Fibroblast of skin of left quadriceps (primary cell): ENCODE data around the gene RNF141.

Source experiments
- DNase-seq, 2 experiments: peaks; one replicate each; pipeline ENCODE4 v3.0.0-alpha.2; 2013; ENCODE audit warnings: low read depth in 2 of 2

The RNF141 gene

DNA sequence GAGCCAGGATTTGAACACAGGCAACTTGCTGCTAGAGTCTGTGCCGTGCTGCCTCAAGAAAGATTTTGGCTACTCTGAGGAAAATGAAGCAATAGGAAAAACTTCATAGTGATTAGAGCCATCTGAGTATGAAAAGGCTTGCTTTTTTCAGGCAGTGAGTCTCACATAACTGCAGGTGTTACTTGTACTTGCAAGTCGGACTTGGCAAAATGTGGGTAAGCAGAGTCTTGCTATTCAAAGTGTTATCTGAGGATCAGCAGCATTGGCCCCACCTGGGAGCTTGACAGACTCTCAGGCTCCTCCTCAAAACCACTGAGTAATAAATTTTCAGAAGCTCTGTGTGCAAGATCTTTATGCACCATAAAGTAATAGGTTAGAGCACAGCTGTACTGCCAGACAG is 18.1 kb downstream of the RNF141 start:
- DNase-seq = no peak

DNA sequence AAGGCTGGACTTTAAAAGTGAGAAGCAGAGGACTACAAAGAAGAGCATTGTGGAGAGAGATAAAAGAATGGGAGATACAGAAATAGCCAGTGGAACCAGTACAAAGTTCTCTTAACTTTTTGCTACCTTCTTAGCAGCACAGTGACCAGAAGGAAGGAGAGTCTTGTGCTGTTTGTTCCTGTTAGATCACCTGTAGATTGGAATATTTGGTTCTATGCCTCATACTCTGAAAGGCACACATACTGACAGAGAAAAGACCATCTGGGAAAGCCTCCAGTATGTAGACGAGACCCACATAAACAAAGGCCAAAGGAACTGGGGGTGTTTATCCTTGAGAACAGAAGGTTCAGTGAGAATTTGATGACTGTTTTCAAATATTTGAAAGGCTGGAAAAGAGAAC is 18.7 kb downstream of the RNF141 start:
- no peak for DNase-seq

DNA sequence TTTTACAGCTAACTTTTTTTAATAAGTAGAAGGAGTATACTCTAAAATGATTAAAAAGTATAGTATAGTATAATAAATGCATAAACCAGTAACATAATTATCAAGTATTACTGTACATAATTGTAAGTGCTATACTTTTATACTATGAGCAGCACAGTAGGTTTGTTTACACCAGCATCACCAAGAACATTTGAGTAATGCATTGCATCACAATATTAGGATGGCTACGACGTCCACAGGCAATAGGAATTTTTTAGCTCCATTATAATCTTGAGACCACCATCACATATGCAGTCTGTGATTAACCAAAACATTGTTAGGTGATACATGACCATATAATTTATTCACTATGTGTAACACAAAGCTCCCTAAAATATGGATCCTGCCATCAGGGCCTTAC is 20.4 kb downstream of the RNF141 start:
- DNase-seq = no peak

DNA sequence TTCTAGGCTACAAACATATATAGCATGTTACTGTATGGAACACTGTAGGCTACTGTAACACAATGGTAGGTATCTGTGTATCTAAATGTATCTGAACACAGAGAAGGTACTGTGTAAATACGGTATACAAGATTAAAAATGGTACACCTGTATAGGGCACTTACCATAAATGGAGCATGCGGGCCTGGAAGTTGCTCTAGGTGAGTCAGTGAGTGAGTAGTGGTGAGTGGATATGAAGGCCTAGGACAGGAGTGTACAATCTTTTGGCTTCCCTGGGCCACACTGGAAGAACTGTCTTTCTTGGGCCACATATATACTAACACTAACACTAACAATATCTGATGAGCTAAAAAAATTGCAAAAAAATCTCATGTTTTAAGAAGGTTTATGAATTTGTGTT is 21.4 kb downstream of the RNF141 start:
- no peak for DNase-seq

DNA sequence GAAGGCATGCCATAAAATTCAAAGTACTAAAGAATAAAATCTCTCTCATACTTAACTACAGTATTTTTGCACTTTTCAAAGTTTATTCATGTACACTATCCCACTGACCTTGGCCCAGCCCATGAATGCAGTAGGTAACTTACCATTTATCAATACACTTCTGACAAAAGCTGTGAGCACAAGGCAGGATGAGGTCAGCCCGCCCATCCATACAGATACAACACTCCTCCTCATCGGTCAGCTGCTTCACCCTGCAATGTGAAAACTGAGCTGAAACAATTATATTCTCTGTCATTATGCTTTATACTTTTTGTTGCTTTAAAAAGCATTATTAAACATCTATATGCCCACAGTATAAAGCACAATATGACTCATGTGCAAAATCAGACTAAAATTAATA is 22.1 kb downstream of the RNF141 start:
- DNase-seq = no peak

DNA sequence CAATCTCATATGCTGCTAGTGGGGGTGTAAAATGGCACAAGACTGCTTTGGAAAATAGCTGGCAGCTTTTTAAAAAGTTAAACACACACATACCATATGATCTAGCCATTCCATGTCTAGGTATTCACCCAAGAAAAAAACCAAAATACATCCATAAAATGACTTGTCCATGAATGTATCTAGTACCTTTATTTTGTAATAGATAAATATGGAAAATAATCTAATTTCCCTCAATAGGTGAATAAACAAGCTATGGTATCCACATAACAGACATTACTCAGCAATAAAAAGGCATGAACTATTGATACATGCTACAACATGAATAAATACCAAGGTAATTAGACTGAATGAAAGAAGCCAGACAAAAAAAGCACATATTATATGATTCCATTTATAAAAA is 22.9 kb downstream of the RNF141 start:
- DNase-seq = no peak

DNA sequence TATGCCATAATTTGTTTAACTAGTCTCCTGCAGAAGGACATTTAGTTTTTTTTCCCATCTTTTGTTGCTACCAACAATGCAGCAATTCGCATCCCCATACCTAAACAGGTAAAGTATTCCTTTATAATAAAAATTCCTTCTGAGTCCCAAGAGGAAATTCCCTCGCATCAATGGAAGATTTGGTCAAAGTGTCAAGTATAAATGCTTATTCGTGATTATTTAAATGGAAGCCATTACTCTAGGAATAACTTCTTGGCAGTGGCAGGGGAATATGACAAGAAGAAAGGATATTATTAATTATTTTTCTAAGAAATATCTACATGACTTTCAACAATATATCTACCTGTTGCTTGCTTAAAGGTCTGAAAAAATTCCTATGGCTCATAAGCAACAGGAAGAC is 25.6 kb downstream of the RNF141 start:
- DNase-seq = no peak

DNA sequence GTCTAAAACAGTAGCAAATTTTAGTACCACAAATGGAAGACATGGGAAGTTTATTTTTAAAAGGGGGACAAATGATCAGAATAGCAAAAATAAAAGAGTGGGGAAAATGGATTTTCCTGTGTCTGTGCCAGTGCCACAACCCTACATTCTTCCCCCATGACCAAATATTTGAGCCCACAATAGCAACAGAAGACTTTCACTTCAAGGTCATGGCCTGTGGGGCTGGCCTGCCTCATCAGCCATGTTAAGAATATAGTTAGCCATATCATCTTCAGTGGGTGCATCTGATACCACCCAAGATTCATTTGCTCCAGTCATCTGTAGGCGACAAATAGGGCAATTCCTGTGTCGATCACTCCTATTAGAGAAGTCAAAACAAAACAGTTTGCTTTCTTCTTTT is 26.3 kb downstream of the RNF141 start:
- no peak for DNase-seq

DNA sequence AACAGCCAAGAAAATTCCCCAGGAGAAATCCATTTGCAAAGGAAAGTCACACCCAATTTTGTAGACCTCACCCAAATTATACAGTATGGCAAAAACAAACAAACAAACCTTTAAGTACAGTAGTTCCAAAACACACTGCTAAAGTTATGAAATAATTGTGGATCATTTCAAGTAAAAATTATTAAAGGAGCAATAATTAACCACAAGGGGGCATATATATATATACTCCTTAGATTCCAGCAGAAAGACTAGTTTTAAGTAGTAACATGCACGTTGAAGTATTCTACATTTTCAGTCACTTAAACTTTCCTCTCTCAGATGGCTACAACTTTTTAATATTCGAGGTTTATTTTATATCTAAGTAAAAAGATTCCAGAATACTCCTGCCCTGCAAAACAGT is 26.8 kb downstream of the RNF141 start:
- DNase-seq = peak in 1 of 2 experiments; percentile 3

DNA sequence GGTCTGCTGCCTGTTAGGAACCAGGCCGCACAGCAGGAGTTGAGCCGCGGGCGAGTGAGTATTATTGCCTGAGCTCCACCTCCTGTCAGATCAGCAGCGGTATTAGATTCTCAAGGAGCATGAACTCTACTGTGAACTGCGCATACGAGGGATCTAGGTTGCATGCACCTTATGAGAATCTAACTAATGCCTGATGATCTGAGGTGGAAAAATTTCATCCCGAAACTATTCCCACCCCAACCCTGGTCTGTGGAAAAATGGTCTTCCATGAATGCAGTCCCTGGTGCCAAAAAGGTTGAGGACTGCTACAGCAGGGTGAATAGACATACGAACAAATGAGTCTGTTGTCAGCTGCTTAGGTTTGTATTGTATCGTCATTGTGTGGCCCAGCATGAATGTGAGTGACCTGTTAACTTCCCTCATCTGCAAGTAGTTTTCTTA is 29.8 kb downstream of the RNF141 start:
- DNase-seq = no peak

DNA sequence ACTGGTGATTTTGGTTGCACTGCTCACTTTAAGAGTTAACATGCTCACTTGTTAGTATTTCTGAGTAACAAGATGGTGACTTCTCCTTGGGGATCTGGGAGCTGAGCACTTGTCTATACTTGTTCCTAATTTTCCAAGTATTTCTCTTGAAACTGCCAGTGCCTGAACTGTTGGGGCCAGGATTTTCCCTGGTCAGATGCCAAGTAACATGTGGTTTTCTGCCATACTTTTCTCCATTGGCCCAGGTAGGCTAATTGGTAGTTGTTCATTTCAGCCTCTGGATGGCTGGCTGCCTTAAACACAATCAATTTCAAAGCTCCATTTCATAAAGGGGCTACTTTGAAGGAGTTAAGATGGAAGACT is 35.0 kb downstream of the RNF141 start:
- DNase-seq = no peak

DNA sequence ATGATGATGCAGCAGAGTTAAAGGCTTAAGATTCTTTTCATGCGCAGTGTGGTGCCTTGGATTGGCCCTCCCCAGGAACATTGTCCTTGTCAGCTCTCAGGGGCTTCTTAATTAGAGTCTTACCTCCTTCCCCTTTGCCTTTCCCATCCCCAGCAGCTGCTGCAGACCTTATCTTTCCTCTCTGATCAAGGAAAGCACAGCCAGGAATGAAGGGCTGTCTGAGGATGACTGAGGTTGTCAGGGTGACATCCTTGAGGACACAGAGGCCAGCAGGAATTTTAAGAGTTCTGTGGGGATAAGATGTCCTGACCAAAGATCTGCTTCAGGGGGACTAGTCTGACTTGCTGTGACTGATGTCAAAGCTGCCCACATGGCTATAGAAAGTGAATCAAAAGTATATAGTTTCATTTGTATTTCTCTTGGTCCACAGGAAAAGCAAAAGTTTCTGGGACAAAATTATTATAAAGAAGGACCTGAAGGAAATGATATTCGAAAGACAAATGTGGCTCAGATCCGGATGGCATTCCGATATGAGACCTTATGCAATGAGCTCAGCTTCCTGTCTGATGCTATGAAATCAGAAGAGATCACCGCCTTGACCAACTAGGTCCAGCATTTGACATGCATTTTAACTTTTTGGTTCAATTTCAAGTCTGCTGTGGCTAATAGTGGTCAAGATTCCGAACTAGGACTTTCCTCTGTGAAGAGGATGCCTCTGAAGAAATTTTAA is 35.5 kb downstream of the RNF141 start:
- no peak for DNase-seq

DNA sequence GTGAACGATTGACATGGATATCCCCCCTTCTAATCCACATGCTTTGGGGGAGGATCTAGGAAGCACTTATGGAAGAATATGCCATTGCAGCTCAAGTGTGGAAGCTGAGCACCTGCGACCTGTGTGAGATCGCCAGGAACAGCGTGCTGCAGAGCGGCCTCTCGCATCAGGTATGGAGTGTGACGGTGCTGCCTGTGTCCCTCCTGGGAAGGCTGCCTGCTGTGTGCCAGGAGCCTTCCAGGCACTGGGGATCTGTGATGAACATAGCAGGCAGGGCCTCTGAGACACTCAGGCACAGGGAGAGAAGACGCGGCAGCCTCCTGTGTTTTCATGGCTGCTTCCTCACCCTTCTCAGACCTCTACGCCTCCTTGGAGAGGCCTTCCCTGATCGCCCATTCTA is 36.5 kb downstream of the RNF141 start:
- no peak for DNase-seq

DNA sequence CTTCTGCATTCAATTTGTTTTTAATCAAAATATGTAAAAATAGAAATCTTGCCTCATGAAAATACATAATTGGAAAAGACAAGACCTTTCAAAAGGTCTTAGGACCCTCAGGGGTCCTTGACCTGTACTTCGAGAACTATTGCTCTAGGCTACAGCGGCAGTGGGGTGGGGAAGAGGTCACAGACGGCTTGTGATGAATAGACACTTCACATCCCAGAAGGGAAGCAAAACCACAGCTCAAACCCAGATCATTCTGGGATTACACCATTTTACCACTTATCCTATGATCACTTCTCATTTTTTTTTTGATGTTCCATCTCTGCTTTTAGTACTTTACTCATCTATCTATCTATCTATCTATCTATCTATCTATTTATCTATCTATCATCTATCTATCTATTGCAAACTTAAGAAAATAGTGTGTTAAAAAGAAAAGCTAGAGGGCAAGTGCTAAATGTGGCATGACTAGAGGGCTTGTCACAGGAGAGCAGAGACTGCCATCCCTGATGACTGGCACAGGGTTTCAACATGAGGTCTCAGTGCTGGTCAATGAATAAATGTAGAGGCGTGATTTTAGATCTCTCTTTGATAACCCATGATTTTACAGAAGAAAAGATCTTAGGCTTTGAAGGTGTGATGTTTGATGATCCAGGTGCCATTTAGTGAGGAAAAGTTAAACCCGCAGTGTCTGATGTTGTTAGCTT is 37.1 kb downstream of the RNF141 start:
- DNase-seq = no peak

DNA sequence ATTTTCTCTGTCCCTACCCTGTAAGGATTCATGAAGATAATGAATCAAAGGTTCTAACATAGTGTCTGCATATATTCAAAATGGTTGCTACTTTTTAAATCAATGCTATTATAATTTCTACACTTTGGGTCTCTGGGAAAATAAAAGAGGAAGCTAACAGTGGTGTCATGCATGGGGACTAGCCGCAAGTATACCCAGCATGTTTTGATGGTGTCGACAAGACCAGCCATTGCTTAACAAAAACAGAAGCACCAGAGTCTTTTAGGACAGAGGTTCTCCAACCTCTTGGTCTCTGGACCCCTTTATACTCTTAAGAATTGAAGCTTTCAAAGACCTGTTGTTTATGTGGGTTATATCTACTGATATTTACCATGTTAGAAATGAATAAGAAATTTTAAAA is 37.8 kb downstream of the RNF141 start:
- DNase-seq = no peak

DNA sequence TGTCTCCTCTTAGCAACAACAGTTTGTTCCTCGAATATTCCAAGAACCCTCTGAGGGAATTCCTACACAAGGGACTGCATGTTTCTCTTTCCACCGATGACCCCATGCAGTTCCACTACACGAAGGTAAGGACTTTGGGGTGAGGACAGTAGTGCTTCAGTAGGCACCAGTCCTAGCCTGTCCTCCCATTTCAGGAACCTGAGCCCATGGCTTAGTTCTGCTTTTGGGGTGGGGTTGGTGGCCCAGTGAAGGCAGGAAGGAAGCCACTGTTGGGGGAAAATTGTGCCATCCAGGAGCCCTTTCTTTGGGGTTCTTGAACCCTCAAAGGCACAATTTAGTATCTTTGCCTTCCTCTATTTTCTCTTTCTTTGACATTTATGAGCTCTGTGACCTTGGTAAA is 38.2 kb downstream of the RNF141 start:
- DNase-seq = no peak

DNA sequence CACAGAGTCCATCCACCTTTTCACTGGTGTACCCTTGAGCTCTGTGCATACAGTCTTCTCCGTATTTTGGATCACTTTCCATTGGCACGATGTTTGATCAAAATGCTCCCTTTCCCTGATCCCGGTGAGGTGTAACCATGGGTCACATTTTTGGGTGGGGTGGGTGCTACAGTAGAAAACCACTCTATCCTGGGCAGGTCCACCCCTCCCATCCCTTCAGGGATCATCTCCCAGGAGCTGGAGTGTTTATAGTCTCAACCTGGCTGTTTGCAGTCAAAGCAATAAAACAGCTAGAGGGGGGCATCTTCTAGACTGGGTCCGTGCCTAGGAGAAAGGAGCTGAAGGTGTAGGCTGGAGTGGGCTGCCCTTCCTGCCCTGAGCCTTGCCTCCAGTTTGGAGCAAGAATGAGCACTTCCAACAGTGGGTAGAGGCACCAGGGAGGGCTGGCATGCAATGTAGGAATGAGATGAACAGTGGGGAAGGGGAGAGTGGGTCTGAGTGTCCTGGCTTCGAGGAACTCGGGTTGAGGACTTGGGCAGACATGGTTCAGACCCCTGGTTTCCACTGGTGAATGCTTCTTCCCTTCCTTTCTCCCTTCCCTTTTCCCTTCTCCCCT is 38.8 kb downstream of the RNF141 start:
- no peak for DNase-seq

DNA sequence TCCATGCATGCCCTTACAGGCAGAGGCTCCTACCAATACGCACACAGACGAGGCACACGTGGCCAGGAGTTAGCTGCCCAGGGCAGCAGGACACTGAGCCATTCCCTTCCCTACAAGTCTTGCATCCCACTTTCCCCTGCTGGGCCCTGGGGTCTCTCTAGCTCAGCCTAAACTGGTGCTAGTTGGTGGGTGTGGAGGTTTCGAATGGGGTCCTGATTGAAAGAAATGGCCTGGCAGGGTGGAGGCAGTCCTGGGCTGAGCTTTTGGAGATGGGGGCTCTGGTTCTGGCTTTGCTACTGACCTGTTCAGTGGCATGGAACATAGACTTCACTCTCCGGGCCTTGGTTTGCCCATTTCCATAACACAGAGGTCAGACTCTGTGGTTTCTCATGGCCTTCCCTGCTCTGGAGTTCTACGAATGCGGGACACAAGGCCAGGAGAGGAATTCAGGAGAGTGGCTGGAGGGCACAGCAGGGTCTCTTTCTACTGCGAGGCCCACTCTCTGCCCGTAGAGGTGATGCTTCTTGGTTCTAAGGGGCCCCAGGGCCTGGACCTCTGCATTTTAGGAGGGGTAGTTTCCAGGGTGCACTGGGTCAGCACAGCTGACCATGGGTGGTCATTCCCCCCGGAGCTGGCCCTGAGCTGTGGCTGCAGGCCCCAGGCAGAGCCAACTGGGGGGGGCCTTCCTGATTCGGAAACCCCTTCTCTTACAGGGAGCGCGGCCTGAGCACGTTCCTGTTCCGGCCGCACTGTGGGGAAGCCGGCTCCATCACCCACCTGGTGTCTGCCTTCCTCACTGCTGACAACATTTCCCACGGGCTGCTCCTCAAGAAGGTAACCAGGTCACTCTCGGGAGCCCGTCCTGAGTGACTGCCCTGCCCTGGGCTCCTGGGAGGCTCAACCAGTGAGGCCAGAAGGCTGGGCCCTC is 40.0 kb downstream of the RNF141 start:
- DNase-seq = no peak

DNA sequence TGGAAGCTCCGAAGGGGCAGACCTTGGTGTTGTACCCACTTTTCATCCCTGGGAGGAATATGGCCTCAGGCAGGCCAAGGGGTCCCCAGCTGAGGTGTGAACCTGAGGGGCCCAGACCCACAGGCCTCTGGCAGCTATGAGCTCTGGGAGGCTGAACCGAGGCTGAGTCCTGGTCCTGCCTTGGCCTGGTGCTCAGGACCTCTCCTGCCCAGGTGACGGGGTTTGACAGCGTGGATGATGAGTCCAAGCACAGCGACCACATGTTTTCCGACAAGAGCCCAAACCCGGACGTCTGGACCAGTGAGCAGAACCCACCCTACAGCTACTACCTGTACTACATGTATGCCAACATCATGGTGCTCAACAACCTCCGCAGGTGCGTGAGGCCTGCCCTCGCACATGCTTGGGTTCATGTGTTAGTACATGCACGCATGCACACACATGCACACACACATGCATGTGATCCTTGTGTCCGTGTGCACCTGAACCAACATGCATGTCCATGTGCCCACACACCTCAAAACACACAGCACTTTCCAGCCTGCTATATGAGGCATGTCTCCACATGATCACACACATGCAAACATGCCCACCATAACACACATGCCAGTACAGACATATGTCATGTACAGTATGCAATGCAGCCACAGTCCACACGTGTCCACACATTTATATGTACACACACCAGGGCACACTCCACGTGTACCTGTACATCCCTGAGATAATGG is 40.9 kb downstream of the RNF141 start:
- DNase-seq = no peak

DNA sequence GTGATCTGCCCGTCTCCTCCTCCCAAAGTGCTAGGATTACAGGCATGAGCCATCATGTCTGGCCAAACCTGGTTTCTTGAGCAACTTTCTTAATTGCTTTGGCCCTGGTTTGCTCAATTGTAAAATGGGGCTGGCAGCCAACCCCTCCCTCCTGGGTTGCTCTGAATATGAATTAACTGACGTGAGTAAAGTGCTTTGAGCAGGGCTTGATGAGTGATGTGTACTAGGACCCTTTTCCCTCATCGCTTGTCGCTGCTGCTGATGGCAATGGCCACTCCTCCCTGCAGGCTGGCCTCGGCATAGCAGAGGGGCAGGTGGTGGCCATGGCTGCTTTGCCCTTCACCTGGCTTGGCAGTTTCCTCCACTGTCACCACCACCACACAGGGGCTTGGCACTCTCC is 41.5 kb downstream of the RNF141 start:
- no peak for DNase-seq

DNA sequence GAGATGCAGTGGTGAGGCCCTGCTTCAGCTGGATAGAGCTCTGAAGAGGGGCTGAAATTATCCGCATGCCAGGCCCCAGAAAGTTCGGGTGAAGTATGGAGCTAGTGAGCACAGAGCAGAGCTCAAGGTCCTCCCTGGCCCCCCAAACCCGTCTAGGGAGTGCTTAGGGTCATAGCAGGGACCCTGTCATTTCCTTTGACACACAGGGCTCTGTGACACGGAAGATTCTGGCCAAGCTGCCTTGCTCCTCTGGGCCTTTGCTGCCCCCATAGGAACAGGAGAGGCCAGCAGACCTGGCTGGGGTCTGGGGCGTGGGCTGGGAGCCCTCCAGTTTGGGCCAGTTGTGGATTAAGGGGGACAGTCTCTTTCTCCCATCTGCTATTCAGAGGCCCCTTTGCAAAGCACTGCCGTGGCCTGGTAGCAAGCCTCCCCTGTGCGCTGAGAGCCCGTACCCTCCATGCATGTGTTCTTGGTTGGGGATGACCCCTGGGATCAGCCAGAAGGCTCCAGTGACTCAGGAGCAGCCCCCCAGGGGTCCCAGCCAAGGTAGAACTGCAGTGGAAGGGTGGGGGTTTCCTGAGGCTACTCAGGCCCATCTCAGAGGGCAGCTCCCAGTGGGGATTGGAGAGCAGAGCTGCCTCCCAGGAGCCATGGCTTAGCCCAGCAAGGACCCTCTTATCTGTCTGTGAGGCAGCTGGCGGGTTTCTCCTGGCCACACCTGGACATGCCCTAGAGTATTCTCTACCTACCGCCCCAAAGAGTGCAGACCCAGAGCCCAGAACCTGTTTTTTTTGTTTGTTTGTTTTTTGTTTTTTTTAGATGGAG is 42.3 kb downstream of the RNF141 start:
- no peak for DNase-seq
